HEK293 (cell line): Measurements from ENCODE around the gene TLE2.

Experiments
- CTCF ChIA-PET: fragments of 350-600 bp; formaldehyde crosslinking; extraction: SDS; loops from one replicate; lab custom pipeline; 2021; ENCODE audit warnings: antibody characterized with exemption; lab: Yijun Ruan, JAX
- POLR2A ChIA-PET: fragments of 300-600 bp; formaldehyde crosslinking; extraction: SDS; loops from one replicate; lab custom pipeline; 2020; ENCODE audit warnings: antibody characterized with exemption, inconsistent platforms; lab: Yijun Ruan, JAX
- H3K27ac ChIP-seq: fragments of 200-500 bp; sonication (Bioruptor generic); 2 replicates; pipeline ENCODE4 v1.5.1; 2014; ENCODE audit warnings: low read depth, low read length, control low read depth, inconsistent platforms; ENCODE audit errors: extremely low read depth
- H3K36me3 ChIP-seq, 2 experiments: fragments of 200-500 bp in 1 of 2; sonication (Bioruptor generic) in 1 of 2; 1 replicate in 1 of 2; 2 replicates in 1 of 2; pipeline ENCODE4 v1.5.1; 2014 to 2017; ENCODE audit warnings: inconsistent platforms in 2 of 2, low read length in 2 of 2; ENCODE audit not compliant: control insufficient read depth in 2 of 2, insufficient read depth in 1 of 2
- H3K4me1 ChIP-seq: fragments of 200-500 bp; sonication (Bioruptor generic); 2 replicates; pipeline ENCODE4 v1.5.1; 2014; ENCODE audit warnings: mild to moderate bottlenecking, low read length, inconsistent platforms; ENCODE audit not compliant: control insufficient read depth, insufficient read depth
- H3K4me3 ChIP-seq: 2 replicates; pipeline ENCODE4 v1.5.1; 2011; ENCODE audit warnings: low read depth, mild to moderate bottlenecking, control low read depth, low read length, moderate library complexity
- H3K9me3 ChIP-seq: fragments of 200-500 bp; sonication (Bioruptor generic); 2 replicates; pipeline ENCODE4 v1.5.1; 2014; ENCODE audit warnings: low read depth, low read length, inconsistent platforms; ENCODE audit not compliant: control insufficient read depth, insufficient read depth
- GLIS1 ChIP-seq: fragments of 450-650 bp; formaldehyde crosslinking; IDR thresholded peaks from 2 replicates; pipeline ENCODE4 v1.5.1; 2016; ENCODE audit warnings: missing biosample characterization, missing genetic modification characterization
- IKZF3 ChIP-seq: fragments of 450-650 bp; IDR thresholded peaks from 2 replicates; pipeline ENCODE4 v1.5.0; 2018; ENCODE audit warnings: missing biosample characterization, mild to moderate bottlenecking, missing genetic modification characterization, moderate library complexity
- KLF16 ChIP-seq: fragments of 450-650 bp; formaldehyde crosslinking; IDR thresholded peaks from 2 replicates; pipeline ENCODE4 v1.5.1; 2017; ENCODE audit warnings: missing biosample characterization, missing genetic modification characterization
- KLF7 ChIP-seq: fragments of 450-650 bp; formaldehyde crosslinking; IDR thresholded peaks from 2 replicates; pipeline ENCODE4 v1.5.1; 2016; ENCODE audit warnings: missing biosample characterization, missing genetic modification characterization, borderline replicate concordance
- KLF8 ChIP-seq: fragments of 450-650 bp; formaldehyde crosslinking; IDR thresholded peaks from 2 replicates; pipeline ENCODE4 v1.5.1; 2016; ENCODE audit warnings: missing biosample characterization, missing genetic modification characterization
- MEIS1 ChIP-seq: sonication (generic); formaldehyde crosslinking; IDR thresholded peaks from 2 replicates; pipeline ENCODE4 v1.8.1; 2022; ENCODE audit warnings: missing genetic modification reagents, mild to moderate bottlenecking, borderline replicate concordance
- SP2 ChIP-seq: fragments of 450-650 bp; formaldehyde crosslinking; IDR thresholded peaks from 2 replicates; pipeline ENCODE4 v1.5.1; 2016; ENCODE audit warnings: missing biosample characterization, missing genetic modification characterization
- TCF7L2 ChIP-seq: IDR thresholded peaks from 2 replicates; pipeline ENCODE4 v1.6.1; 2011; ENCODE audit warnings: low read depth, mild to moderate bottlenecking, inconsistent platforms, low read length, moderate library complexity, borderline replicate concordance
- WT1 ChIP-seq: fragments of 450-650 bp; formaldehyde crosslinking; IDR thresholded peaks from 2 replicates; pipeline ENCODE4 v1.5.1; 2016; ENCODE audit warnings: missing biosample characterization, missing genetic modification characterization
- YY2 ChIP-seq: fragments of 450-650 bp; formaldehyde crosslinking; IDR thresholded peaks from 2 replicates; pipeline ENCODE4 v1.5.1; 2016; ENCODE audit warnings: missing biosample characterization, missing genetic modification characterization
- ZBTB26 ChIP-seq: fragments of 450-650 bp; formaldehyde crosslinking; optimal IDR thresholded peaks from 2 replicates; pipeline ENCODE3; 2016; ENCODE audit warnings: missing biosample characterization, mild to moderate bottlenecking, missing genetic modification characterization
- ZBTB48 ChIP-seq: fragments of 450-650 bp; formaldehyde crosslinking; IDR thresholded peaks from 2 replicates; pipeline ENCODE4 v1.5.1; 2016; ENCODE audit warnings: missing biosample characterization, missing genetic modification characterization
- ZEB2 ChIP-seq: fragments of 450-650 bp; formaldehyde crosslinking; IDR thresholded peaks from 2 replicates; pipeline ENCODE4 v1.5.1; 2016; ENCODE audit warnings: missing biosample characterization, missing genetic modification characterization
- ZFP3 ChIP-seq: fragments of 450-650 bp; formaldehyde crosslinking; IDR thresholded peaks from 2 replicates; pipeline ENCODE4 v1.5.1; 2016; ENCODE audit warnings: low read depth, missing biosample characterization, missing genetic modification characterization
- ZNF121 ChIP-seq: fragments of 450-650 bp; formaldehyde crosslinking; IDR thresholded peaks from 2 replicates; pipeline ENCODE4 v1.5.1; 2016; ENCODE audit warnings: missing biosample characterization, missing genetic modification characterization
- ZNF146 ChIP-seq: fragments of 450-650 bp; formaldehyde crosslinking; IDR thresholded peaks from 2 replicates; pipeline ENCODE4 v1.5.1; 2016; ENCODE audit warnings: missing biosample characterization, missing genetic modification characterization
- ZNF16 ChIP-seq: fragments of 450-650 bp; formaldehyde crosslinking; IDR thresholded peaks from 2 replicates; pipeline ENCODE4 v1.5.1; 2016; ENCODE audit warnings: low read depth, missing biosample characterization, missing genetic modification characterization
- ZNF366 ChIP-seq: fragments of 450-650 bp; formaldehyde crosslinking; conservative IDR thresholded peaks from 2 replicates; pipeline ENCODE4 v1.5.1; 2016; ENCODE audit warnings: missing biosample characterization, missing genetic modification characterization
- ZNF423 ChIP-seq: fragments of 450-650 bp; formaldehyde crosslinking; IDR thresholded peaks from 2 replicates; pipeline ENCODE4 v1.5.1; 2016; ENCODE audit warnings: missing biosample characterization, missing genetic modification characterization
- ZNF571 ChIP-seq: fragments of 450-650 bp; formaldehyde crosslinking; IDR thresholded peaks from 2 replicates; pipeline ENCODE4 v1.5.0; 2017; ENCODE audit warnings: missing biosample characterization, missing genetic modification characterization
- ZNF654 ChIP-seq: fragments of 450-650 bp; formaldehyde crosslinking; IDR thresholded peaks from 2 replicates; pipeline ENCODE4 v1.5.1; 2016; ENCODE audit warnings: low read depth, missing biosample characterization, missing genetic modification characterization
- ZNF704 ChIP-seq: fragments of 450-650 bp; formaldehyde crosslinking; IDR thresholded peaks from 2 replicates; pipeline ENCODE4 v1.5.1; 2016; ENCODE audit warnings: missing biosample characterization, missing genetic modification characterization
- ZNF776 ChIP-seq: fragments of 450-650 bp; formaldehyde crosslinking; IDR thresholded peaks from 2 replicates; pipeline ENCODE4 v1.5.0; 2017; ENCODE audit warnings: missing biosample characterization, missing genetic modification characterization, borderline replicate concordance
- ZSCAN5A ChIP-seq: fragments of 450-650 bp; formaldehyde crosslinking; IDR thresholded peaks from 2 replicates; pipeline ENCODE4 v1.5.1; 2016; ENCODE audit warnings: missing biosample characterization, missing genetic modification characterization
- ZXDB ChIP-seq: fragments of 450-650 bp; formaldehyde crosslinking; IDR thresholded peaks from 2 replicates; pipeline ENCODE4 v1.5.1; 2016; ENCODE audit warnings: missing biosample characterization, missing genetic modification characterization
- TF ChIP-seq, protein P1 (sequence below): fragments of 450-650 bp; formaldehyde crosslinking; IDR thresholded peaks from 2 replicates; pipeline ENCODE4 v1.5.1; 2016; ENCODE audit warnings: missing biosample characterization, missing genetic modification characterization

TLE2 gene

GRCh38 chr19:2978166-2978767 is 50.8 kb downstream of the TLE2 start:
- Histone ChIP-seq H3K4me3 (no peak overlapping the region), H3K36me3 (no peaks in the 10 kb centered on the region), H3K9me3 (no peaks in the 10 kb centered on the region), H3K4me1 (peaks cover 6% of the 10 kb centered on the region), H3K27ac (no peak overlapping the region; the same call in 1 of the 2 replicates)
- TF ChIP-seq ZNF121 (peak; percentile 91), SP2 (tag by site-specific recombination) (peak; percentile 27; the same call in 1 of the 2 replicates), MEIS1 (no peak), ZNF366 (tag by site-specific recombination) (no peak)
- TF ChIP-seq, protein P1, sequence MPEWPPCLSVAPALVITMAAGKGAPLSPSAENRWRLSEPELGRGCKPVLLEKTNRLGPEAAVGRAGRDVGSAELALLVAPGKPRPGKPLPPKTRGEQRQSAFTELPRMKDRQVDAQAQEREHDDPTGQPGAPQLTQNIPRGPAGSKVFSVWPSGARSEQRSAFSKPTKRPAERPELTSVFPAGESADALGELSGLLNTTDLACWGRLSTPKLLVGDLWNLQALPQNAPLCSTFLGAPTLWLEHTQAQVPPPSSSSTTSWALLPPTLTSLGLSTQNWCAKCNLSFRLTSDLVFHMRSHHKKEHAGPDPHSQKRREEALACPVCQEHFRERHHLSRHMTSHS (tag by site-specific recombination): no peak
- CTCF ChIA-PET: interaction anchor here (0.7 to 1.0 kb wide), 2 partner anchors 46 to 58 kb away, joined by 4 to 5 read pairs; no protein-coding TSS in a partner anchor
- POLR2A ChIA-PET: interaction anchor here (1.4 to 2.1 kb wide), 3 partner anchors 28 to 58 kb away, joined by 6 to 15 read pairs (median 9); no protein-coding TSS in a partner anchor

GRCh38 chr19:2977746-2978138 is 51.3 kb downstream of the TLE2 start:
- Histone ChIP-seq H3K27ac (peak overlapping the region; percentile 1; the same call in 1 of the 2 replicates), H3K9me3 (no peaks in the 10 kb centered on the region), H3K36me3 (no peaks in the 10 kb centered on the region), H3K4me3 (peak overlapping the region; percentile 26), H3K4me1 (peaks cover under 1% of the 10 kb centered on the region; the same call in 1 of the 2 replicates)
- TF ChIP-seq ZNF121 (no peak), ZFP3 (tag by site-specific recombination) (peak; percentile 98), GLIS1 (peak; percentile 86), YY2 (tag by site-specific recombination) (no peak), IKZF3 (tag by site-specific recombination) (no peak), ZNF704 (no peak), ZNF16 (tag by site-specific recombination) (no peak), ZBTB48 (tag by site-specific recombination) (peak; percentile 98)
- ChIA-PET CTCF (interaction anchor here (1.0 to 1.2 kb wide), 2 partner anchors 8 to 59 kb away, joined by 4 read pairs; no protein-coding TSS in a partner anchor), POLR2A (interaction anchor here (0.9 to 2.1 kb wide), 4 partner anchors 9 to 58 kb away, joined by 3 to 15 read pairs (median 8); no protein-coding TSS in a partner anchor)

- H3K36me3 ChIP-seq: no peaks in the 10 kb centered on the region
- CTCF ChIA-PET: interaction anchor here (0.6 to 1.2 kb wide), 5 partner anchors 8 to 398 kb away, joined by 3 to 4 read pairs (median 4); no protein-coding TSS in a partner anchor
- H3K9me3 ChIP-seq: no peaks in the 10 kb centered on the region
- peak within 1 kb of the TSS; percentile 44 for H3K4me3 ChIP-seq
- no peaks in the 10 kb centered on the region; the same call in 1 of the 2 replicates for H3K4me1 ChIP-seq
- H3K27ac ChIP-seq: peak within 1 kb of the TSS; percentile 1; the same call in 1 of the 2 replicates
- POLR2A ChIA-PET: interaction anchor here (0.6 to 2.1 kb wide), 6 partner anchors 8 to 77 kb away, joined by 3 to 15 read pairs (median 6); partner anchors contain the start of gene ZNF57
- TF ChIP-seq ZSCAN5A (no peak), ZNF146 (peak; percentile 3; the same call in 1 of the 2 replicates), KLF8 (peak; percentile 96), ZNF423 (tag by site-specific recombination) (no peak), ZNF776 (tag by site-specific recombination) (no peak), ZNF571 (tag by site-specific recombination) (no peak), ZBTB26 (tag by site-specific recombination) (peak; percentile 15), ZNF654 (no peak), TCF7L2 (peak; percentile 61; the same call in 1 of the 2 replicates), WT1 (tag by site-specific recombination) (no peak), KLF16 (peak; percentile 48), KLF7 (tag by site-specific recombination) (0 out of 2 replicates have a peak, but pooled peaks have one; percentile 25), GLIS1 (peak; percentile 92), ZEB2 (tag by site-specific recombination) (peak; percentile 59), ZXDB (tag by site-specific recombination) (0 out of 2 replicates have a peak, but pooled peaks have one; percentile 39)
These were observed 51.9 kb downstream of the TLE2 start, which contains the start of gene TLE6 for GRCh38 chr19:2977001-2977745. TSS of gene TLE6 (plus strand) at chr19:2977564. CDS start at chr19:2978234, 670 bp downstream.
